ENCODE results near the gene SLC13A4.
"Not testable (repeated sequence)": the region's sequence is repeated elsewhere in the genome, so short reads cannot be mapped to it uniquely, and the experiment has no call there.

The SLC13A4 gene, protein sequence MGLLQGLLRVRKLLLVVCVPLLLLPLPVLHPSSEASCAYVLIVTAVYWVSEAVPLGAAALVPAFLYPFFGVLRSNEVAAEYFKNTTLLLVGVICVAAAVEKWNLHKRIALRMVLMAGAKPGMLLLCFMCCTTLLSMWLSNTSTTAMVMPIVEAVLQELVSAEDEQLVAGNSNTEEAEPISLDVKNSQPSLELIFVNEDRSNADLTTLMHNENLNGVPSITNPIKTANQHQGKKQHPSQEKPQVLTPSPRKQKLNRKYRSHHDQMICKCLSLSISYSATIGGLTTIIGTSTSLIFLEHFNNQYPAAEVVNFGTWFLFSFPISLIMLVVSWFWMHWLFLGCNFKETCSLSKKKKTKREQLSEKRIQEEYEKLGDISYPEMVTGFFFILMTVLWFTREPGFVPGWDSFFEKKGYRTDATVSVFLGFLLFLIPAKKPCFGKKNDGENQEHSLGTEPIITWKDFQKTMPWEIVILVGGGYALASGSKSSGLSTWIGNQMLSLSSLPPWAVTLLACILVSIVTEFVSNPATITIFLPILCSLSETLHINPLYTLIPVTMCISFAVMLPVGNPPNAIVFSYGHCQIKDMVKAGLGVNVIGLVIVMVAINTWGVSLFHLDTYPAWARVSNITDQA

DNA sequence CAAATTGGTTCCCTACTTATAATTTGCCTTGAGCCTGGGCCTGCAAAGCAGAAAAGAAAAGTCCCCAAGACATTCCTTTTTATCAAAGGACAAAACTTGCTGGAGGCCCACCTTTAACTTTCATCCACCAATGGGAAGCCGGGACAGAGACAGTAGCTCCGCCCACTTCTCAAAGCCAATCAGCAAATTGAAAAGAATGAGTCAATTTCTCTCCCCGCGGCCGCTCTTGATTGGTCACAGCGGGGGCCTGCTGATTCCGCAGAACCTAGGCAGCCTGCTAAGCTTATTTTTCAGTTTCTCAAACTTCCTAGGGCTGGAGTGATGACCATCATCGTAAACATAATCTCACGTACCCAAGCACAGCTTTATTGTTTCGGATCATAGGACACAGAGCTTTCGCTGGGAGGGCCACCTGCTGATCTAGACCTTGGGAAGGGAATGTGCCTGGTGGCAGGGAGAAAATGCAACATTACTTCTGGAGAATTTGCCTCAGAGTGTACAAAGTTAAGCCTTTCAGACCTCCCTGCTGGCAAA is at the start of gene SLC13A4:
Gene SLC13A4, minus strand, starts transcription at position 51 of the 534 bp plus-strand sequence. CDS start 690 bp downstream, outside the sequence.
- no peak for DNase-seq

DNA sequence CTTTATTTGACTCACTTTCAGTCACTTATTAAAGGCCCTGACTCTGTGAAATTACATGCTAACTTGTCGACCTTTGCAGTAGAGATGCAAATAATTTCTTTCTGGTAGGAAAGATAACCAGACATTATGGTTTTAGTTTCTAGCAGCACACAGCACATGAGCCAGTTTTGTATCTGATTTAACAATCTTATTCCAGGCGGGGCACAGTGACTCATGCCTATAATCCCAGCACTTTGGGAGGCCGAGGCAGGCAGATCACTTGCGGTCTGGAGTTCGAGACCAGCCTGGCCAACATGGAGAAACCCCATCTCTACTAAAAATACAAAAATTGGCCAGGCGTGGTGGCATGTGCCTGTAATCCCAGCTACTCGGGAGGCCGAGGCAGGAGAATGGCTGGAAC is 47.9 kb upstream of the SLC13A4 start:
- not testable (repeated sequence) for DNase-seq

DNA sequence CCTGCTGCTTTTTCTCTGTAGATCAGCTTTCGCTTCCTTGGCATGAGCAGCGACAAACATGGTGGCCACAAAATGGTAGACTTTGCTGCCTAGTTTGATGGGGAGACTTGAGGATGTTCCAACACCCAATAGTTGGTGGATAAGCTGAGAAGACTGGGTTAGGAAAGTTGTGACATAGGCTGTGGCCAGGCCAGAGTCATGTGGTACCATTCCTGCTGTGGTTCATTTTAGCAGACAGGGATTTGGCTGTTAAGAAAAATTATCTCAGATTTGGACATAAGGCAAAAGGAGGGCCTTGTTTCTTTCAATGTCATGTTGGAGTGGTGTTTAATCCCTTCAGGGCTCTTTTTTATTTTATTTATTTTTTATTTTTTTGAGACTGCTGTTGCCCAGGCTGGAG is 47.2 kb upstream of the SLC13A4 start:
- DNase-seq = no peak

DNA sequence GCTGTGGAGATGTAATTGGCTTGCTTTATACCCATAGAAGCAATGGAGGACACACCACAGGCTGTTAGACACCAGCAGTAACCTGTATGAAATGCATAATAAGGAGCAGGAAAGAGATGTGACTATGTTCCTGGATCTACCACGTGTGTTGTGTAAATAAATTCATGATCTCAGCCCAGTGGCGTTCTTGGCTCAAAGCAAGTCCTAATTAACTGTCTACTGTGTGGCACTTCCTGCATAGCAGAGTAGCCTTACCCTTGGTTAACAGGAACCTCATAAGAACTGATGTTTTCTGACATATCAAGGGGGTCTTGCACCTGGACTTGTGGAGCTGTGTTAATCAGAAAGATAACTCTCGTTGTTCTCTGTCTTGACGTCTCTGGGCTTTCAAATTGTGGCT is 46.3 kb upstream of the SLC13A4 start:
- no peak for DNase-seq

DNA sequence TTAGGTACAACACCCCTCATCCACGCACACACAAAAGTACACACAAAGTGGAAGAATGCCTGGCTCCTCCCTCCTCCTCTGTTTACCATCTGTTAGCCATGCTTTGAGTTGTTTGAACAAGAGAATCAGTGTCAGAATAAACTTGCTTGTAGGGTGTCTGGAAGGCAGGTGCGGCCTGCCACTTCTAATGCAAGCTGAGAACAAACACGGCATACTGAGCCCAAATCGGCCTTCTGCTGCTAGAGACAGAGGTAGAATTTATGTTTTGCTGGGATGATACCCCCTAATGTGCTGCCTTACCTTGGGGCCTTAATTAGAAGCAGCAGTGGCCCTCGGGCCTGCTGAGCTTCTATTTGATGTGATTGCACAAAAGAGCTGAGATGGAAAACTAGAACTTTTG is 45.5 kb upstream of the SLC13A4 start:
- DNase-seq = no peak

DNA sequence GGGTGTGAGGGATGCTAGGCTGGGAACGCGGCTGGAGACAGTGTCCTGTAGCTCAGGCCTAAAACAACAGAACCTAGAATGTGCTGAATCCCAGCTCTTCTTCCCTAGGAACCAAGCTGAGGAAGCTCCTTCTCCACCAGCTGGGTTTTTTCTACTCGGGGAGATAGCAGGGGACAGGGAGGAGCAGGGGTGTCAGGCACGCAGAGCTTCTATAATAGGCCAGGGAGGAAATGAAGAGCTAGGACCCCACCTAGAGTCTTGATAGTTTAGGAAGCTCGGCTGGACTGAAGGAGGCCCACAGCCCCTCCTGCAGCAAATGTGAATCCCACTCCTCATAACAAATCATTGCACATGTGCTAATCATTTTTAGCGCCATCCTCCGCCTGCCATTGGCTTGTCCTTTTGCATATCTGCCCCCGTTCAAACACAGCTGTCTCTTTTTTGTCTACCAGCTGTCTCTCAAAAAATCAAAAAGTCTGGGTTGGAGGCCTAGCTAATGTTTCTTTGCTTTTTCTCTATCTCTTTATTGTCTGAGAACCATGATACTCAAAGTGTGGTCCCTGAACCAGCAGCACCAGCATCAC is 44.7 kb upstream of the SLC13A4 start:
- no peak for DNase-seq

DNA sequence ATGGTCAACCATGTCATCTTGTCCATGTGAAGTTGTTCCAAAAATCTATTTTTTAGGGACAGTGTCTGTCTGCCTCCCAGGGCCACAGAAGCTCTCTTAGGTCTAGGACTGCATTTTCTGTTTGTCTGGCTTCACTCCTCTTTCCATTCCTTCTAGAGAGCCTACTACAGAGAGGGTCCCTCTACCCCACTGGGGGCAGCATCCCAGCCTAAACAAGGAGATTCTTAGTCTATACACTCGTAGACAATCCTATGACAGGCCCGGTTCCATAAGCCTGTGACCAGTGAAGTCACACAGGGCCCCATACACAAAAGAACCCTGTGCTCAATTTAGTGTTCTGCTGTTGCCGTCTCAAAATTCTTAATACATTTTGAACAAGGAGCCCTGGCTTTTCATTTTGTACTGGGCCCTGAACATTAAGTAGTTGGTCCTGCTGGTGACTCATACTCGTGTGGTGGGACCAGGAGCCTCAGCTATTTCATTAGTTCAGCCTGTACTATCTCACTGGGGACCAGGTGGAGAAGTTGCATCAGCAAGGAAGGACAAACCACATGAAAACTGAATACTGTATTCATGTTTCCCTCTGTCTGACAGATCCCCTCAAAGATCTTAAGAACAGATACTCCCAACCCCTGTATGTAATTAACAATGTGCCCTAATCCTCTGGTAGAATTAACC is 44.1 kb upstream of the SLC13A4 start:
- DNase-seq = no peak

DNA sequence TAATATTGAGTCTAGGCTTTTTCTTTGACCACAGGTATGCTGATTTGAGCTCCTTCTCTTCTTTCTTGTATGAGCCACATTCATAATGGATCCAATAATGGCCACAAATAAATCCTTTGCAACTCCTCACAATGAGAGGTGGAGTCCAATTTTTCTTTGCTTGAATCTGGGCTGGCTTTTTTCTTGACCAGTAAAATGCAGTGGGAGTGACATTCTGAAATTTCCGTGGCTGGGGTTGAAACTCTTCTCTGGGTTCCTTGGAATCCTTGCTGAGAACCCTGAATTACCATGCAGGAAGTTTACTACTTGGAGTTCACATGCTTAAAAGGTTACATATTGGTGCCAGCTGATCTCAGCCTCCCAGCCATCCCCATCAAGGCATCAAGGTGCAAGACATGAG is 43.1 kb upstream of the SLC13A4 start:
- DNase-seq = no peak

DNA sequence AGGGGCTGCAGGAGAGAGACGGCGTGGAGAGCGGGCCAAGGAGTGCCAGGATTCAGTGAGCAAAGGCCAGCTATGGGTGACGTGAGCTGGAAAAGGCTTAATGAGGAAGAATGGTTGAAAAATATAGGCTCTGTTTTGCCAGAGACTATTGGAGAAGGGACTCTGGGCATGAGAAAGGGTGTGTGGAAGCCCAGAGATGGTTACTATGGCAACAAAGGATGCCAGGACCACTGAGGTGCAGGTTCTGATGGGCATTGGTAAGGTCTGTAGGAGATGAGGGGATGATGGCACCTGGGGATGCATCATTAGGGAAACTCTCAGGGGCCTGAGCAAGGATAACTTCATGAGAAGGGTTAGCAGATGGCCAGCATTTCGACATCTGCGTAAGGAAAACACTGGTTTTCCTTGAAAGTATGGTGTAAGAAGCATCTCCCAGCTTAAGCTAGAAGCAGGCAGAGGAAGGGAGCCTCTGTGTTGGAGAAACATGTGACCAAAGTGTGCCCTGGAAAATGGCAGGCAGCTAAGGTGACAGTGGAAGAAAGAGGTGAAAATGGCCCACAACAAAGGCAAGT is 42.2 kb upstream of the SLC13A4 start:
- DNase-seq = no peak

DNA sequence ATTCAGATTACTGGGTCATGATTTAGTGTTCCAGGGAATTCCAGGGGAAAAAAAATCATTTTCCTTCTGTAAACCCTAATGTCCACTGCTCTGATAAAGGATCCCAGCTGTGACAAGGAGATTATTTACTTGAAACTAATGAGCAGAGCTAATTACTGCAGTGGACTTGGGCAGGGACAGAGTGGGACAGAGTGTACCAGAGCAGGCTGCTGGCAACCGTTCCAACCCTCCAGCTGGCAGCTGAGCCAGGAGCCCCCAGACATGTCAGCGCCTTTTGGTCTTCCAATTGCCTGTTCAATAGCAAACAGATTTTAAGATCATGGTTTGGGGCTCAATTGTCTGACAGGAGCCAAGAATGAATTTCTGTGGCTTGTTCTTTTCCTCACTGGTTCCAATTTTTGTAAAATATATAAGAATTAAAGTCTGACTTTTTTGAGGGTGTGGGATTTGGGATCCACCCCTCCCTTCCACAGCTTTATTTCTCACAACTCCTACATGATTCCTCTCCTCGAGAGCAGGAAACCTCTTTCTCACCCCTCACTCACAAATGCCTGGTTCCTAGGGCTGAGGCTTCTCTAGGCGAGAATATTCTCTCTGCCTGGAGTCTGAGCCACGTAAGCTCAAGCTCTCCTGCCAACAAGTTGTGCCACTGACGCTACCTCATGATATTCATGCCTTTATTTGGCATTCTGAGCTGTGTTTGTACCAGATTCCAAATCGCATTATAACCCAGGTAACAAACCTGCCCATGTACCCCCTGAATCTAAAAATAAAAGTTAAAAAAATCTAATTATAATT is 41.2 kb upstream of the SLC13A4 start:
- no peak for DNase-seq

DNA sequence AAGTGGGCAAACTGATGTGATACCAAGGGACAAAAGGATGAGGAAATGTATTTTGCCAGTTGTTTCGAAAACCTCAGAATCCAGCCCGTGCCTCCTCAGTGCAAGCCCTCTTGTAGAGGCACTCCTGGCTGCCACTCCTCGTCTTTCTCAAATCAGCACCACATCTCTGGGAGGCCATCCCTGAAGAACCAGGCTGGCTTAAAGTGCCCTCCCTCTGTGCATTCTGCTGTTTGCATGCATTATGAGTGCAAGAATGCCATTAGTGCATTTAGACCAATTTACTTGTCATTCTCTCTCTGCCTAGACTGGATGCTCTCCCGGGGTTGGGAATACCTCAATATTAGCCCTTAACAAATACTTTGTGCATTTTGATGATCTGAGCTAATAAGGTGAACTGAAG is 40.5 kb upstream of the SLC13A4 start:
- no peak for DNase-seq

DNA sequence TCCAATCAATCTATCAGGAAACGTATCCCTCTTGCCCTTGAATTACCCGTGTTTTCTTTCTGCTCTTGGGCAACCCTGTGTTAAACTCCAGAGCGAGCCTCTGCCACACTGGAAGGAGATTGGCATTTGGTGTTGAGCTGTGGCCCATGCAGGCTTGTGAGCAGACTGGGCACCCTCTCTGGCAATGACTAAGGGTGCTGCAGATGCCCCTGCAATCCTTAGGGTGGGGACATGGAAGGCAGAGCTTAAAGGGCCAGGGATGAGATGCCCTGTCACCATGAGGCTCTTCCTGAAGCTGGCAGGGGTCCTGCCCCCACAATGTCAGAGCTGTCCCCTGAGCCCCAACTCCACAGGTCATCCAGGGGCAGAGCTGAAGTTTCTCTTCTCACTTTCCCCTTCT is 40.1 kb upstream of the SLC13A4 start:
- DNase-seq = no peak

DNA sequence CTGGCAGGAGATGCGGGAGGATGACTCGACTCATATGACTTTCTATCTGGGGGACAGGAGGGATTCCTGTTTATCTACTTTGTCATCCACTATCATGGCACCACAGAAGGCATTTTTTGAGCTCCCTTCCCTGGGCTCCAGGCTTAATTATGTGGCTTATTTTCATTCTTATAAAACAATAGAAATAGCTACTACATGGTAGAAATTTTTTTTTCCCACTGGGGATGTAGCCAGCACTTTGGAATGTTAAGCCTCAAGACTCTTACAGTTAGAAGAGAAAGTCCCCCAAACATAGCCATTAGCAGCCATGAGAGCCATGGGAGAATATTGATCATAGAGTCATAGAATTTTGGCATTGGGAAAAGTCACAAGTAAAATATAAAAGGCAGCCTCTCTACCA is 35.3 kb upstream of the SLC13A4 start:
- DNase-seq = no peak

DNA sequence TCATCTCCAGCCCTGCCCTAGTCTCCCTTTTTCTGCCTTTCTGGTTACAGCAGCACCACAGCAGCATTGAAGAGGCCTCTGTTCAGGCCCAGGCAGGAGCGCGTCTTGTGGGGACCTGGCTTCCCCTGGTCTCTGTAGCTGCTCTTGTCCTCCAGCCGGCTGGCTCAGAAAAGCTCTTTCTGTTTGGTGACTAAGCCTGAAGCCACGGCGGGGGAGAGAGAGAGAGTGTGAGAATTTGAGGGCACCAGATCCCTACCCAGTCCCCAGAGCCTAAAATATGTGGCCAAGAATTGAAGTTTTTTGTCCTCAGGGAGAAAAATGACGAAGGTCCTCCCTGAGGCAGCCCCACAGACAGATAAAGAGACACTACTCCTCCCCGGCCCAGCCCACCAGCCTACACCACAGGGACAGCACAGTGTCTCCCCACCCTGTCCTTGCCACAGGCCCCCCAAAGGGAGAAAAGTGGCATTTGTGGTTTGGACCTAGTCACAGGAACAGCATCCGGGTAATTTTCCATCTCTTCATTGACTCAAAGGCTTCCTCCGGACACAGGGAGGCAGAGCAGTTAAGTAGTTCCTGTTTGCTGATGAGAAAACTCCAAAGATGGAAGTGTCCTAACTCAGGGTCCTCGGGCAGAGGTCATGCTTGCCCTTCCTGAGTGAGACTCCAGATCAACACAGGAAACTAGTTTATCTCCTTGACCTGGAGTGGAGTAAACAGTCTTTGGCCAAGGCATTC is 33.9 kb upstream of the SLC13A4 start:
- no peak for DNase-seq

DNA sequence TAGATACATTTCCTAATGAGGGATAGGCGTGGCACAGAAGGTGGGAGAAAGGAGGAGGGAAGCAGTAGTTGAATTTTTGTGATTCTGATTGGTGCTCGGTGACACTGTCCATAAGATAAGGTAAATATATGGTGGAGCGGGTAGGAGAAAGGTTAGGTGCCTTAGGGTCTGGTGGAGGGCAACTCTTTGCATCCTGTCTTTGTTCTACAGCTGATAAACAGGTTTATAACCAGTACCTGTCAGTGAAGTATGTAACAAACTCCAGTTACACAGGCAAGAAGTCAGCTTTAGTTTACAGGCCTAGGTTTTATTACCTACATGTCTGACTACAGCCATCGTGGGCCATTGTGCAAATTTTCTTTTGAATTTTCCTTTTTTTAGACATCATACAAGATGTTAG is 31.5 kb upstream of the SLC13A4 start:
- DNase-seq = no peak

DNA sequence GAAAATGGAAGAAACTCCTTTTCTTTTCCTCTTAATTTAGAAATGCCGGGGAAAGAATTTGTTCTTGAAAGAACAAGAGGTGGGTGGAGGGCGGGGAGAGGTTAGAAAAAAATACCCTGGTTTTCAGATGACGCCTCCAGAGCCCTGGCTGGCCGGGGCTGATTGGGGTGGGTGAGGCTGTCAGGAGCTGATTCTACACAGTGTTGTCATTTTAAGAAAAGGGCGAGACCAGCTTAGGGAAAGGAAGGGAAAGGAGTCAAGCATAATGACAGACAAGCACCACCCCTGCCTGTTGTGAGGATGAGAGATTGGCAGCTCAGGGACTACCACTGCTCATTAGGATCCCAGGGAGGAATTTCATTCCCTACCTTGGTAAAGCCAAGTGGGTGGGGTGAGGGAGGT is 30.5 kb upstream of the SLC13A4 start:
- DNase-seq = no peak

DNA sequence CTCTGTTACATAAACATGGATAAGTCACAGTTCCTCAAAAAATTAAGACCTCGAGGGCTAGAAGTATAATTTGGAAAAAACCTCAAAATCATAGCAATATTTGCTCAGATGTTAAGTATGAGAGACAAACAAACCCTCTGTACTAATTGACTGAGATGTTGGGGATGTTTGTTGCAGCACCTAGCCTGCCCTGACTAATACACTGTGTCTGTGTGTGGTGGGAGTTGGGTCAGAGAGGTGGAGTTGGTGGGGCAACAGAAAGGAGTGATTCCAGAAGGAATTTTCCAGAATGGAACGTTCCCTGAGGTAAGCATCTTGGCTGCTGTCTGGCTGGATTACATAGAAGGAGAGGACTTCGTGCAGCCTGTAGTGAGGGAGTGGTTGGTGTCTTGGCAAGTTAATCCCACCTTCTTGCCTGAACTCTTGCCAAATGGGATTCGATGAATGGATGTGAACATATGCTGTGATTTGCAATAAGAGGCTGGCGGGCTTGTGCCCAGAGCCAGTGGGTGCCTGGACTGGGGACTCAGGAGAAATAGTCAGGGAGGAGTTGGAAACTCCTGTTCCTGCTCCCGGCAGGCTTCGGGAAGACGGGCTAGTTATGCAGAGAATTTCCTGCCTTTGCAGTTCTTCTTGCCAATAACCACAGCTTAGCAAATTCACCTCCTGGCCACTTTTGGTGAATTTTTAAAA is 29.9 kb upstream of the SLC13A4 start:
- no peak for DNase-seq

DNA sequence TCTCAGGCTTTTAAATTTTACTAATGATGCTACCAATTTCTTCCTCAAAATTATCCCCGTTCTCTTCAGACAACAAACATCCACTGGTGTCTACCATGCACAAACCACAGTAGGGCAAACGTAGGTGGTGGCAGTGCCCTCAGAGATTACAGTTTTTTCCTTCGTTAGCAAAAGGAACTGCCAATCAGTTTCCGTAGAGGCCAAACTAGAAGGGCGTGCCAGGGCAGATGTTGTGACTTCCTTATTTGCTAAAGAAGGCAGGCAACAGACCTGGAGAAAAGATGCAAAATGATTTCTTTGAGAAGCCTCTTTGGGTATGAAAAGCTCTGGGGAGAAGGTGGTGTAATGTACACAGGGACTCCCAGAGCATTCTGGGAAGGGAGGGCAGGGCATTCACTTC is 28.2 kb upstream of the SLC13A4 start:
- no peak for DNase-seq

DNA sequence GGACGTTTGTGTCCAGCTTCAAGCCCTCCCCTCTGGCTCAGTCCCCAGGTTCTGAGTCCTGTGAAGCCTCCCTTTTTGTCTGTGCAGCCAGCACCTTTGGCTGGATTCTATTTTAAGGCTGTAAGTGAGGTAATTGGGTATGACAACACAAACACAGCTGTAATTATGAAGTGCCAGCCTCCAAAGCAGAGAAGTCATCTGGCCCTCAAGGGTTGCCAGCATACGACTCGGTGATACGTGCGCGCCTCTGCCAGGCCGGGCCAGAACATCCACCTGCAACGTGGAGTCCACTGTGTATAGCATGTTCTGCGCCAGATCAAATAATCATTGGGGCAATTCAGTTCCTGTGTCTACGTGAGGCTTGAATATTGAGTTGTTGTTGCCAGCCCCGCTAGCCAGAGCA is 27.4 kb upstream of the SLC13A4 start:
- no peak for DNase-seq

DNA sequence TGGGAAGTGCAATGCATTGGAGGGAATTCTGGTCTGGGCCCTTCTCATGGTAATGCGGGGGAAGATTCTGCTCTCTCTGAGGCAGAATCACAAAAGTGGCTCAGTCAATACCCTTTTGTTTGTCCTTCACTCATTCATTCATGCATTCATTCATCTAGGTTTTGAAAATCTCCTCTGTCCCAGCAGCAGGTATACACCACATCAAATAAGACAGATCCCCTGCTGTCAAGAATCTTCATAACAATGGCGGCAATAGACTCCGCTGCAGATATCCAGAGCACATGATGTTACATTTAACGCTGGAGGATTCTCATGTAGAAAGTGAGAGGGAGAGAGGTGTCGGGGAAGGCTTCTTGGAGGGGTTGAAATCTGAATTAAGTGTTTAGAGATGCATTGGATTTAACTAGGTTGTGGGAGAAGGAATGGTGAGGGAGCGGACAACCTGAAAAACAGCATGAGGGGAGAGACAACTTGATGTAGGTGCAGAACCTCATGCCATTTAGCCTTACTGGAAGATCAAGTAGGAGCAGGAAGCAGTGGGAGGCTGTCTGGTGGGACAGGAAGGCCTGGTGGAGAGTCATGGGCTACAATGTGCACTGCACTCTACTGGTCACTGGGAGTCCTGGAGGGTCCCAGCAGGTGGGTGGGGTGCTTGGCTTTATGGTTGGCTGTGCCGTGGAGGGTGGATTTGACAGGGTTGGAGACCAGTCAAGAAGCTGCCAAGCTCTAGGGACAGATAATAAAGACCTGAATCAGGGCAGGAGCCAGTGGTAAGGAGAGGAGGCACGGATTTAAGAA is 25.8 kb upstream of the SLC13A4 start:
- no peak for DNase-seq

Data from T1000 (cell line).